Measurements from ENCODE around the gene CACNB2.
"Not testable (repeated sequence)": the region's sequence is repeated elsewhere in the genome, so short reads cannot be mapped to it uniquely, and the experiment has no call there.

Gene CACNB2

GRCh38 chr10:18570386-18570785 is 430.2 kb downstream of the CACNB2 start:
- not testable (repeated sequence) for DNase-seq (ENCODE audit: low read depth)

- no peak for DNase-seq (ENCODE audit: low read depth)
Measured at GRCh38 chr10:18571076-18571475, 430.9 kb downstream of the CACNB2 start.

GRCh38 chr10:18571780-18572179 is 431.6 kb downstream of the CACNB2 start:
- DNase-seq (ENCODE audit: low read depth) = no peak

GRCh38 chr10:18572959-18573561 is 432.8 kb downstream of the CACNB2 start:
- no peak for DNase-seq (ENCODE audit: low read depth)

GRCh38 chr10:18576586-18576985 is 436.4 kb downstream of the CACNB2 start:
- no peak for DNase-seq (ENCODE audit: low read depth)

GRCh38 chr10:18577823-18578685 is 437.8 kb downstream of the CACNB2 start:
- no peak for DNase-seq (ENCODE audit: low read depth)

- DNase-seq (ENCODE audit: low read depth) = no peak
Measured at GRCh38 chr10:18582803-18583202, 442.6 kb downstream of the CACNB2 start.

DNA sequence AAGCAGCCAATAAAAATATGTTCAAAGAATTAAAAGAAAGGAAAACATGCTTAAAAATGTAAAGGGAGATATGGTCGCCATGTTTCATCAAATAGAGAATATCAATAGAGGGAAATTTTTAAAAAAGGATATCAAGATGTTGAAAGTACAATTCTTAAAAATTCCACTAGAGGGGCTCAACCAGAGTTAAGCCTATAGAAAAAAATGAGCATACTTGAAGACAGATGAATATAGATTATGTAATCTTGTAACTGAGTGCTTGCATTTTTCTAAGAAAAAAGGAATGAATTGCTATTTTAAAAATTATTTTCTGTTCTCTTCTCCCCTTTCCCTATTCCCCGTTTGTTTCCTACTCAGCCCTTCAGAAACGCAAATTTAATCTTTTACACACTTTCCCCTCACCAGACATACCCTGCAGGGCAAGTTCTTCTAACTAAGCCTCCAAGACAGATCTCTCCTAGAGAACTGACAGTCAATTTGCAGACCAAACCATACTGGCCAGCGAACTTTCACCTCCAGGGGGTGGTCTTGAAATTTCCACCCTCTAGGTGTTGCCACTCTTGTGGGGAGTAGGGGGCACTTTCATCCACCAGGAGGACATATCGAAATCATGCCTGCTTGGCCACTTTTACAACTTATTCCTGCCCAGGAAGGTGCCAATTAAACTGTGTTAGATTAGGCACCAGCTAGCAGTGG is 443.5 kb downstream of the CACNB2 start:
- DNase-seq (ENCODE audit: low read depth) = no peak

DNA sequence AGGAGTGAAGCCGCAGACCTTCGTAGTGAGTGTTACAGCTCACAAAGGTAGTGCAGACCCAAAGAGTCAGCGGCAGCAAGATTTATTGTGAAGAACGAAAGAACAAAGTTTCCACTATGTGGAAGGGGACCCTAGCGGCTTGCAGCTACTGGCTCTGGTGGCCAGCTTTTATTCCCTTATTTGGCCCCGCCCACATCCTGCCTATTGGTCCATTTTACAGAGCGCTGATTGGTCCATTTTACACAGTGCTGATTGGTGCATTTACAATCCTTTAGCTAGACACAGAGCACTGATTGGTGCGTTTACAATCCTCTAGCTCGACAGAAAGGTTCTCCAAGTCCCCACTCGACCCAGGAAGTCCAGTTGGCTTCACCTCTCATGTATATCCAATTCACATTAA is 446.4 kb downstream of the CACNB2 start:
- not testable (repeated sequence) for DNase-seq (ENCODE audit: low read depth)

DNA sequence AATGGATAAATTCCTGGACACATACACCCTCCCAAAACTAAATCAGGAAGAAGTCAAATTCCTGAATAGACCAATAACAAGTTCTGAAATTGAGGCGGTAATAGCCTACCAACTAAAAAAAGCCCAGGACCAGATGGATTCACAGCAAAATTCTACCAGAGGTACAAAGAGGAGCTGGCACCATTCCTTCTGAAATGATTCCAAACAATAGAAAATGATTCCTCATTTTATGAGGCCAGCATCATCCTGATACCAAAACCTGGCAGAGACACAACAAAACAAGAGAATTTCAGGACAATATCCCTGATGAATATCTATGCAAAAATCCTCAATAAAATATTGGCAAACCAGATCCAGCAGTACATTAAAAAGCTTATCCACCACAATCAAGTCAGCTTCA is 450.9 kb downstream of the CACNB2 start:
- DNase-seq (ENCODE audit: low read depth) = not testable (repeated sequence)
